Colonic mucosa (tissue), 4 donors: ENCODE data around the gene GAK. TPM values are rescaled to one million over a fixed set of nuclear protein-coding genes. Genes with fewer than 3 reads are reported as not detected.
"Not testable (repeated sequence)": the region's sequence is repeated elsewhere in the genome, so short reads cannot be mapped to it uniquely, and the experiment has no call there.

Experiments used
- DNase-seq: peaks from one replicate; pipeline ENCODE4 v3.0.0-alpha.2; 2020
- H3K27ac ChIP-seq: fragments of 200-600 bp; one replicate; pipeline ENCODE4 v1.8.0; 2021
- H3K27me3 ChIP-seq: fragments of 200-600 bp; one replicate; pipeline ENCODE4 v1.8.0; 2021
- H3K36me3 ChIP-seq: fragments of 200-600 bp; one replicate; pipeline ENCODE4 v1.8.0; 2021
- H3K4me1 ChIP-seq: fragments of 200-600 bp; one replicate; pipeline ENCODE4 v1.8.0; 2021; ENCODE audit warnings: mild to moderate bottlenecking
- H3K4me3 ChIP-seq: fragments of 200-600 bp; one replicate; pipeline ENCODE4 v1.8.0; 2021
- H3K9ac ChIP-seq, 2 donors: one replicate each; pipeline ENCODE4 v1.7.0; 2013; ENCODE audit warnings: control low read depth in 2 of 2, low read depth in 2 of 2, low read length in 2 of 2
- H3K9me3 ChIP-seq: fragments of 200-600 bp; one replicate; pipeline ENCODE4 v1.8.0; 2021
- intact Hi-C: fragments of 100-400 bp; cut with DNase I; formaldehyde crosslinking; loops from one replicate; pipeline ENCODE4 v1.14.1; 2022
- total RNA-seq, 2 donors: library from RNA; stranded (reverse); fragmentation: NEBNext Ultra II Directional in 1 of 2; extraction: Animal tissue kit (Norgen Biotek cat#: 25700) in 1 of 2; gene quantifications; one replicate each; pipeline ENCODE4 v1.2.1, GENCODE V29; 2021
- TF ChIP-seq, protein P1 (sequence below): fragments of 200-600 bp; IDR thresholded peaks from one replicate; pipeline ENCODE4 v1.8.0; 2022; ENCODE audit warnings: antibody characterized with exemption, mild to moderate bottlenecking
- donor health status: healthy.
- donor health status: DM: no; HTN: no; CAD: no.
- donor health status: DM: no; HTN: no; CAD: no.

Gene GAK
- total RNA-seq, 2 donors from 2014 or later, result 198 to 266 TPM

DNA sequence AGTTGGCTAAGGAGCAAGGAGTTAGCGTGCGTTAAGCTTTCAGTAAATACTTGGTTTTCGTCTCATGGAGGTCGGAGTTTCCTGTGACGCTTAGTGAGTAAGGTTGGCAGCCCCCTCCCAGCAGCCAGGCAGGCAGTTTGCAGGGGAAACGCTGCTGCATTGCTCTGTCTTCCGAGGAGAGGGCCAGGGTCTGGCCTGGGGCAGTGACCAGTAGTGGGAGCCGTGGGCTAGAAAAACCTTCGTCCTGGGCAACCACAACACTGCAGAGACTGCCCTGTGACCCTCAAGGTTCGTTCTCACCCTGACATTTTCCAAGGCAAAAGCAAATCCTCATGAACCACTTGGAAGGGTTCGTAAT, 576 bp upstream of the GAK start:
- H3K4me1 ChIP-seq, result peaks cover 19% of the 10 kb centered on the region

DNA sequence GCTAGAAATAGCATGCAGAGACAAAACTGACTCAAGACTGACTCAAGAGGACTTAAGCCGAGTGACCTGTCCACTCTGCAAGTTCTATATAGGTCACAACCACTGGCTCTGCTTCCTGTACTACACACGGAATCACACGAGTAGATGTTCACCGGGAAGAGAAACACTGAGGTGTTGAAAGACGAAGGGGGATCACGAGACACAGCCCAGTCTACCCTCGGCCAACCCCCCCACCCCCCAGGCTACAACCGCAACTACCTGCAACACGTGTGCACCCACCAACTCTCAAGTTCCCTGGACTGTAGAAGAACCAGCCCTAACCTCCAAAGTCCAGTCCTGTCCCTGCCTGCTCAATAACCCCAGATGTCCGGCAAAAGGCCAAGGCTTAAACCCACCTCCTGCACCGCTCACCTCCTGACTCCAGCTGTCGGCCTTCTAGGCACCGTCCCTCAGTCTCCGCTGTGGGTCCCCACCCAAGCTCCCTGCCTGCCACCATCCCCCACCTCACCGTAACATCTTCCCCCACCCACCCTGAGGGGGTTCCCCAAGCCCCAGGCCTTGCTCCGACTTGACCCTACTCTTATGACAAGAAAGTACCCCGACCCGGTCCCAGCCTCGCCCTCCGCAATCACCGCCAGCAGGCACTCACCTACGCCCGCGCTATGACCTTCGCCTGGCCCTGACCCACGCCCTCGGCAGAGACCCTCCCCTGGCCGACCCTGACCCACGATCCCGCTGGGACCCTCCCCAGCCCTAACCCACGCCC, 739 bp downstream of the GAK start:
- Histone ChIP-seq H3K4me1 (peaks cover 19% of the 10 kb centered on the region), H3K27me3 (no peaks in the 10 kb centered on the region), H3K4me3 (peak overlapping the region; percentile 96), H3K9me3 (no peaks in the 10 kb centered on the region), H3K9ac (peak overlapping the region; percentile 95 to 99), H3K27ac (peak overlapping the region; percentile 91), H3K36me3 (no peaks in the 10 kb centered on the region)
- TF ChIP-seq, protein P1, sequence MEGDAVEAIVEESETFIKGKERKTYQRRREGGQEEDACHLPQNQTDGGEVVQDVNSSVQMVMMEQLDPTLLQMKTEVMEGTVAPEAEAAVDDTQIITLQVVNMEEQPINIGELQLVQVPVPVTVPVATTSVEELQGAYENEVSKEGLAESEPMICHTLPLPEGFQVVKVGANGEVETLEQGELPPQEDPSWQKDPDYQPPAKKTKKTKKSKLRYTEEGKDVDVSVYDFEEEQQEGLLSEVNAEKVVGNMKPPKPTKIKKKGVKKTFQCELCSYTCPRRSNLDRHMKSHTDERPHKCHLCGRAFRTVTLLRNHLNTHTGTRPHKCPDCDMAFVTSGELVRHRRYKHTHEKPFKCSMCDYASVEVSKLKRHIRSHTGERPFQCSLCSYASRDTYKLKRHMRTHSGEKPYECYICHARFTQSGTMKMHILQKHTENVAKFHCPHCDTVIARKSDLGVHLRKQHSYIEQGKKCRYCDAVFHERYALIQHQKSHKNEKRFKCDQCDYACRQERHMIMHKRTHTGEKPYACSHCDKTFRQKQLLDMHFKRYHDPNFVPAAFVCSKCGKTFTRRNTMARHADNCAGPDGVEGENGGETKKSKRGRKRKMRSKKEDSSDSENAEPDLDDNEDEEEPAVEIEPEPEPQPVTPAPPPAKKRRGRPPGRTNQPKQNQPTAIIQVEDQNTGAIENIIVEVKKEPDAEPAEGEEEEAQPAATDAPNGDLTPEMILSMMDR, result no peak
- DNase-seq, result peak; percentile 58
- intact Hi-C loops, result no loop called here

More for the DNA sequence above, 576 bp upstream of the GAK start:
- DNase-seq, result peak; percentile 37
- H3K9me3 ChIP-seq, result no peaks in the 10 kb centered on the region
- peak overlapping the region; percentile 96 for H3K4me3 ChIP-seq
- H3K36me3 ChIP-seq, result no peaks in the 10 kb centered on the region
- H3K27me3 ChIP-seq, result no peaks in the 10 kb centered on the region
- intact Hi-C loops, result no loop called here
- peak overlapping the region; percentile 91 for H3K27ac ChIP-seq
- TF ChIP-seq, protein P1, result no peak
- peak overlapping the region; percentile 68 to 95 for H3K9ac ChIP-seq

DNA sequence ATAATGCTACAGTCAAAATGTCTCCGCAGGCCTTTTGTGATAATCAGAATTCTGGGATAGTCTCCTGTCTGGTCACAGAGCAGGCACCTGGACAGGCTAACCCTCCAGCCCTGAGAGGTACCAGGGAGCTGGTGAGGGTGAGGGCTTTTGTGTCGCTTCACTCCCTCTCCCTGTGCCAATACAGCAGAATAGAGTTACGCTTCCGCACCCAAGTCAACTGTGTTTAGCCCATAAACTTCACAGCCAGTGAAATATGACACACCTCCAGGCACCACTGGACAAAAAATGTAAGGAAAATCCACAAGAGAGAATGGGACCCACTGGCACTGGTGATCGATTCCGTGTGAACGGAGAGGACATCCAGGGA, 1.3 kb downstream of the GAK start:
- DNase-seq, result peak; percentile 46
- TF ChIP-seq, protein P1, result no peak
- H3K27ac ChIP-seq, result peak overlapping the region; percentile 91
- peak overlapping the region; percentile 95 to 99 for H3K9ac ChIP-seq
- H3K9me3 ChIP-seq, result no peaks in the 10 kb centered on the region
- intact Hi-C loops, result no loop called here
- no peaks in the 10 kb centered on the region for H3K27me3 ChIP-seq
- peak overlapping the region; percentile 96 for H3K4me3 ChIP-seq
- H3K4me1 ChIP-seq, result peaks cover 19% of the 10 kb centered on the region
- H3K36me3 ChIP-seq, result no peaks in the 10 kb centered on the region

DNA sequence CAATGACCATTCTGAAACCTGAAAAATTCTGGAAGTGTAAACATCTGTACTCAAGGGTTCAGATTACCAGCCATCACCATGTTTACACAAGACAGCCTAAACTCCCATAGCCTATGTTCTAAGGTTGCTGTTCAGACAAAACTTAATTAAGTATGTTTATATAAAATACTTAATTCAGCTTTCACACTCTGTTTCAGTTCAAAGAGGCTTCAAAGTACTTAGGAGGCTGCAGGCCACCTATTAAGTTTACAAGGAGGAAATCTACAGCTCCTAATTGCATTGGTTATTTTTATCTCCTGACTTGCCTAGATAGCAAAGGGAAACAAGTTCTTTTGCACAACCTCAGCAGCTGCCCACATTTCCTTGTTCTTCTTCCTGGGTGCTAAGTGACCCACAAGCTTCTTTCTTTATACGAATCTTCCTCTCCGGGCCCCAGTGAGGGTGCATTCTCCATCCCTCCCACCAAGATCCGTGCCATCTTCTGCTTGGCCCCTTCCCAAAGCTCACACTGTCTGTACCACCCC, 2.0 kb downstream of the GAK start:
- H3K9ac ChIP-seq, result peak overlapping the region in 1 of 2 donors; percentile 95
- H3K27me3 ChIP-seq, result no peaks in the 10 kb centered on the region
- peaks cover 19% of the 10 kb centered on the region for H3K4me1 ChIP-seq
- peak; percentile 38 for DNase-seq
- TF ChIP-seq, protein P1, result no peak
- peak overlapping the region; percentile 91 for H3K27ac ChIP-seq
- intact Hi-C loops, result no loop called here
- no peaks in the 10 kb centered on the region for H3K36me3 ChIP-seq
- H3K9me3 ChIP-seq, result no peaks in the 10 kb centered on the region
- peak overlapping the region; percentile 96 for H3K4me3 ChIP-seq

DNA sequence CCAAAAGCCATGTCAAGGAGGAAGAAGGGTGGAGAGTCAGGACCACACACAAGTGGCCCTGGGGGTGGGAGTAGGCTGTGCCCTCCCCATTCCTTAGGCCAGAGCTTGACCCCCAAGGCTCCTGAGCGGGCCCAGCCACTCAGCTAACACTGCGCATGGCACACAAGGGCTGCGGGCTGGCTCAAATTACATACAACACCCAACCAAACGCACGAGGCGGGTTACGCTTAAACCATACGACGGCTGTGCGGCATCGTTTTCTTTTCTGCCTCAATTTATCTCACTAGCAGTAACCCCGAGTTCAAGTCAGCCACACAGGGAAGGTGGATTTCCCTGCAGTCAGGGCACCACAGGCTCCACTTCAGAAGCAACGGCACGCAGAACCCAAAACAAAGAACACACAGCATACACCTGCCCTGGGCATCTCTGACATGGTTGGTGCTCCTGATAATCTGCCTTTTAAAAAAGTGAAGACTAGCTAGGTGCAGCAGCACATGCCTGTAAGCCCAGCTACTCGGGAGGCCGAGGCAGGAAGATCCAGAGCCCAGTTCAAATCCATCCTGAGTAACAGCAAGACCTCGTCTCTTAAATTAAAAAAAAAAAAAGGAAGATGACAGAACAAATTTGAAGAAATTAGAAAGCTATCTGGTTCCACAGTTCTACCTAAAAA, 2.9 kb downstream of the GAK start:
- TF ChIP-seq, protein P1, result no peak
- Histone ChIP-seq H3K9ac (no peak overlapping the region), H3K27me3 (no peaks in the 10 kb centered on the region), H3K4me3 (no peak overlapping the region), H3K9me3 (no peaks in the 10 kb centered on the region), H3K27ac (peak overlapping the region; percentile 91), H3K36me3 (no peaks in the 10 kb centered on the region), H3K4me1 (peaks cover 19% of the 10 kb centered on the region)
- intact Hi-C loops, result no loop called here
- no peak for DNase-seq

DNA sequence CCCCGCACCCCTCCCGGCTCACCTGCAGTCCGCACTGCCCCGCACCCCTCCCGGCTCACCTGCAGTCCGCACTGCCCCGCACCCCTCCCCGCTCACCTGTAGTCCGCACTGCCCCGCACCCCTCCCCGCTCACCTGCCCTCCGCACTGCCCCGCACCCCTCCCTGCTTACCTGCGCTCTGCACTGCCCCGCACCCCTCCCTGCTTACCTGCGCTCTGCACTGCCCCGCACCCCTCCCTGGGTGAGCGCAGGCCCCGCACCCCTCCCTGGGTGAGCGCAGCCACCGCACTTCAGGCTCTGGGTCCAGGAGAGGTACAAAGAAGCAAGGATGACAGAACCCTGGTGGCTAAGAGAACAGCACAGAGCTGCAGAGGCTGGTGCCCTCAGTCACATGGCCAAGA, 4.5 kb downstream of the GAK start:
- DNase-seq, H3K9me3 ChIP-seq, H3K27me3 ChIP-seq, H3K4me3 ChIP-seq, intact Hi-C loops, H3K36me3 ChIP-seq, H3K9ac ChIP-seq, H3K27ac ChIP-seq: not testable (repeated sequence)
- H3K4me1 ChIP-seq, result peaks cover 14% of the 10 kb centered on the region
